CD4-positive, CD25-positive, alpha-beta regulatory T cell (primary cell): ENCODE results near the gene IFFO2. TPM values are rescaled to one million over a fixed set of nuclear protein-coding genes. Genes with fewer than 3 reads are reported as not detected.

ENCODE experiments used
- ATAC-seq, 2 donors: fragments of 150-1000 bp; cut with Tn5 transposase; one replicate each; pipeline ENCODE4 v1.10.0; 2021; ENCODE audit warnings: low read depth in 2 of 2, moderate number of reproducible peaks in 2 of 2, moderate library complexity in 1 of 2
- DNase-seq, 3 donors: peaks; one replicate each; pipeline versions ENCODE4 v3.0.0 to v3.0.0-alpha.2; 2012 to 2022; ENCODE audit warnings: mixed read lengths in 1 of 3
- H3K27ac ChIP-seq: one replicate; pipeline ENCODE4 v1.7.0; 2013; ENCODE audit warnings: mild to moderate bottlenecking, low read length; ENCODE audit not compliant: insufficient read depth, poor library complexity, severe bottlenecking
- H3K27me3 ChIP-seq: one replicate; pipeline ENCODE4 v1.7.0; 2013; ENCODE audit warnings: low read length; ENCODE audit not compliant: control insufficient read depth, insufficient read depth
- H3K36me3 ChIP-seq: one replicate; pipeline ENCODE4 v1.7.0; 2013; ENCODE audit warnings: mild to moderate bottlenecking, low read length, moderate library complexity; ENCODE audit not compliant: control insufficient read depth, insufficient read depth
- H3K4me1 ChIP-seq: 2 replicates; pipeline ENCODE4 v1.7.0; 2013; ENCODE audit warnings: mild to moderate bottlenecking, low read length; ENCODE audit not compliant: insufficient read depth, control insufficient read depth, poor library complexity, severe bottlenecking
- H3K4me3 ChIP-seq: one replicate; pipeline ENCODE4 v1.7.0; 2013; ENCODE audit warnings: low read depth, mild to moderate bottlenecking, low read length, moderate library complexity
- H3K9me3 ChIP-seq, 2 experiments: 1 replicate in 1 of 2; 2 replicates in 1 of 2; pipeline ENCODE4 v1.7.0; 2013; ENCODE audit warnings: low read length in 2 of 2, mild to moderate bottlenecking in 1 of 2, moderate library complexity in 1 of 2; ENCODE audit not compliant: control insufficient read depth in 2 of 2
- H3K27ac Mint-ChIP-seq, 3 donors: one replicate each; pipeline ENCODE4 v1.8.0; 2020 to 2022; ENCODE audit warnings: mild to moderate bottlenecking in 3 of 3, mixed read lengths in 3 of 3, moderate library complexity in 2 of 3
- H3K27me3 Mint-ChIP-seq: one replicate; pipeline ENCODE4 v1.8.0; 2022; ENCODE audit warnings: mild to moderate bottlenecking, mixed read lengths
- H3K36me3 Mint-ChIP-seq: one replicate; pipeline ENCODE4 v1.8.0; 2020; ENCODE audit warnings: mixed read lengths
- H3K4me1 Mint-ChIP-seq, 4 donors: one replicate each; pipeline ENCODE4 v1.8.0; 2020 to 2022; ENCODE audit warnings: mixed read lengths in 4 of 4, mild to moderate bottlenecking in 1 of 4
- H3K4me3 Mint-ChIP-seq, 4 donors: one replicate each; pipeline ENCODE4 v1.8.0; 2020 to 2022; ENCODE audit warnings: mild to moderate bottlenecking in 4 of 4, mixed read lengths in 4 of 4, moderate library complexity in 3 of 4
- H3K9me3 Mint-ChIP-seq, 7 donors: one replicate each; pipeline ENCODE4 v1.8.0; 2020 to 2022; ENCODE audit warnings: mixed read lengths in 7 of 7, mild to moderate bottlenecking in 3 of 7, moderate library complexity in 2 of 7
- polyA plus RNA-seq, 4 donors: library from polyadenylated mRNA; unstranded; fragments of 300-500 nt; fragmentation: Illumina TruSeq; gene quantifications; one replicate each; pipeline ENCODE4 v1.2.3, GENCODE V29; 2021
- total RNA-seq: library from RNA; stranded (reverse); gene quantifications from one replicate; pipeline ENCODE4 v1.2.3, GENCODE V29; 2022

IFFO2 gene
- total and polyA plus RNA-seq, 5 donors from 2014 or later = 1.4 to 101 (median 3.0) TPM

- H3K27me3 ChIP-seq = no peaks in the 10 kb centered on the region
- no peaks in the 10 kb centered on the region for H3K27me3 Mint-ChIP-seq
- H3K4me3 Mint-ChIP-seq = peak overlapping the region; percentile 50 to 73 (median 64)
- no peaks in the 10 kb centered on the region for H3K9me3 Mint-ChIP-seq
- H3K36me3 ChIP-seq = peaks cover 21% of the 10 kb centered on the region
- H3K9me3 ChIP-seq = no peaks in the 10 kb centered on the region
- DNase-seq (peak in 1 of 3 donors; percentile 40), ATAC-seq (no peak)
- peak overlapping the region; percentile 7 for H3K4me3 ChIP-seq
- H3K27ac ChIP-seq = no peak overlapping the region
- H3K4me1 ChIP-seq = peaks cover 78% of the 10 kb centered on the region
- H3K27ac Mint-ChIP-seq = peak overlapping the region; percentile 79 to 86 (median 84)
- H3K36me3 Mint-ChIP-seq = peaks cover 3% of the 10 kb centered on the region
- peaks cover 12 to 75% (median 37%) of the 10 kb centered on the region in 4 donors for H3K4me1 Mint-ChIP-seq
Observed at GRCh38 chr1:18924221-18924691, 32.2 kb downstream of the IFFO2 start.

- peaks cover 3% of the 10 kb centered on the region for H3K36me3 Mint-ChIP-seq
- no peaks in the 10 kb centered on the region for H3K9me3 ChIP-seq
- peak overlapping the region; percentile 42 for H3K4me3 ChIP-seq
- ATAC-seq (peak in 1 of 2 donors; percentile 6), DNase-seq (peak in 1 of 3 donors; percentile 54)
- H3K27ac Mint-ChIP-seq = peak overlapping the region; percentile 53 to 86 (median 60)
- H3K9me3 Mint-ChIP-seq = no peaks in the 10 kb centered on the region
- no peaks in the 10 kb centered on the region for H3K27me3 ChIP-seq
- peaks cover 12 to 70% (median 34%) of the 10 kb centered on the region in 4 donors for H3K4me1 Mint-ChIP-seq
- H3K36me3 ChIP-seq = peaks cover 25% of the 10 kb centered on the region
- H3K4me1 ChIP-seq = peaks cover 73% of the 10 kb centered on the region
- peak overlapping the region; percentile 47 for H3K27ac ChIP-seq
- H3K4me3 Mint-ChIP-seq = peak overlapping the region in 3 of 4 donors; percentile 58 to 76 (median 73)
- H3K27me3 Mint-ChIP-seq = no peaks in the 10 kb centered on the region
Observed at GRCh38 chr1:18923756-18924211, 32.7 kb downstream of the IFFO2 start.

- Histone ChIP-seq H3K9me3 (no peaks in the 10 kb centered on the region), H3K36me3 (peaks cover 31% of the 10 kb centered on the region), H3K27me3 (no peaks in the 10 kb centered on the region), H3K4me1 (peaks cover 66% of the 10 kb centered on the region), H3K27ac (peak overlapping the region; percentile 47), H3K4me3 (peak overlapping the region; percentile 42)
- Mint-ChIP-seq H3K9me3 (no peaks in the 10 kb centered on the region), H3K4me3 (peak overlapping the region; percentile 51 to 76 (median 66)), H3K4me1 (peaks cover 12 to 65% (median 30%) of the 10 kb centered on the region in 4 donors), H3K27me3 (no peaks in the 10 kb centered on the region), H3K36me3 (peaks cover 3% of the 10 kb centered on the region), H3K27ac (peak overlapping the region; percentile 60 to 91 (median 86))
- ATAC-seq (no peak), DNase-seq (no peak)
Observed at GRCh38 chr1:18922848-18923755, 33.4 kb downstream of the IFFO2 start.

GRCh38 chr1:18922319-18922726 is 34.2 kb downstream of the IFFO2 start:
- H3K4me1 ChIP-seq = peaks cover 58% of the 10 kb centered on the region
- H3K36me3 Mint-ChIP-seq = peaks cover 3% of the 10 kb centered on the region
- peaks cover 38% of the 10 kb centered on the region for H3K36me3 ChIP-seq
- no peak overlapping the region for H3K27ac ChIP-seq
- H3K9me3 ChIP-seq = no peaks in the 10 kb centered on the region
- no peaks in the 10 kb centered on the region for H3K27me3 ChIP-seq
- DNase-seq = no peak
- H3K27ac Mint-ChIP-seq = peak overlapping the region in 1 of 3 donors; percentile 32
- no peak for ATAC-seq
- H3K27me3 Mint-ChIP-seq = no peaks in the 10 kb centered on the region
- peak overlapping the region in 2 of 4 donors; percentile 27 to 41 for H3K4me3 Mint-ChIP-seq
- peaks cover 12 to 59% (median 24%) of the 10 kb centered on the region in 4 donors for H3K4me1 Mint-ChIP-seq
- H3K9me3 Mint-ChIP-seq = no peaks in the 10 kb centered on the region
- no peak overlapping the region for H3K4me3 ChIP-seq

GRCh38 chr1:18921516-18922251 is 34.8 kb downstream of the IFFO2 start:
- DNase-seq (no peak), ATAC-seq (no peak)
- peaks cover 52% of the 10 kb centered on the region for H3K4me1 ChIP-seq
- no peak overlapping the region for H3K4me3 ChIP-seq
- no peak overlapping the region for H3K27ac ChIP-seq
- H3K4me1 Mint-ChIP-seq = peaks cover 9 to 54% (median 25%) of the 10 kb centered on the region in 4 donors
- H3K27me3 ChIP-seq = no peaks in the 10 kb centered on the region
- H3K9me3 ChIP-seq = no peaks in the 10 kb centered on the region
- H3K27me3 Mint-ChIP-seq = no peaks in the 10 kb centered on the region
- no peaks in the 10 kb centered on the region for H3K9me3 Mint-ChIP-seq
- H3K27ac Mint-ChIP-seq = peak overlapping the region in 1 of 3 donors; percentile 38
- H3K36me3 ChIP-seq = peaks cover 45% of the 10 kb centered on the region
- H3K36me3 Mint-ChIP-seq = peaks cover 3% of the 10 kb centered on the region
- no peak overlapping the region for H3K4me3 Mint-ChIP-seq

- Histone ChIP-seq H3K27me3 (no peaks in the 10 kb centered on the region), H3K27ac (no peak overlapping the region), H3K36me3 (peaks cover 52% of the 10 kb centered on the region), H3K4me1 (peaks cover 44% of the 10 kb centered on the region), H3K4me3 (no peak overlapping the region), H3K9me3 (no peaks in the 10 kb centered on the region)
- Mint-ChIP-seq H3K9me3 (no peaks in the 10 kb centered on the region), H3K36me3 (peaks cover 3% of the 10 kb centered on the region), H3K4me1 (peaks cover 7 to 47% (median 28%) of the 10 kb centered on the region in 4 donors), H3K27me3 (no peaks in the 10 kb centered on the region), H3K4me3 (no peak overlapping the region), H3K27ac (no peak overlapping the region)
- no peak for DNase-seq
- ATAC-seq = no peak
Observed at GRCh38 chr1:18920931-18921330, 35.5 kb downstream of the IFFO2 start.

- DNase-seq (no peak), ATAC-seq (no peak)
- no peak overlapping the region for H3K27ac Mint-ChIP-seq
- H3K4me1 Mint-ChIP-seq = peaks cover 7 to 44% (median 24%) of the 10 kb centered on the region in 4 donors
- H3K4me3 Mint-ChIP-seq = no peak overlapping the region
- no peaks in the 10 kb centered on the region for H3K9me3 ChIP-seq
- H3K9me3 Mint-ChIP-seq = no peaks in the 10 kb centered on the region
- no peak overlapping the region for H3K27ac ChIP-seq
- H3K27me3 ChIP-seq = no peaks in the 10 kb centered on the region
- H3K36me3 ChIP-seq = peaks cover 62% of the 10 kb centered on the region
- no peaks in the 10 kb centered on the region for H3K27me3 Mint-ChIP-seq
- H3K4me3 ChIP-seq = no peak overlapping the region
- peaks cover 35% of the 10 kb centered on the region for H3K4me1 ChIP-seq
- no peaks in the 10 kb centered on the region for H3K36me3 Mint-ChIP-seq
Observed at GRCh38 chr1:18919956-18920355, 36.5 kb downstream of the IFFO2 start.
